Colonic mucosa (tissue), 4 donors: ENCODE measurements around the gene OSBP. TPM values are rescaled to one million over a fixed set of nuclear protein-coding genes. Genes with fewer than 3 reads are reported as not detected.
"Not testable (repeated sequence)": the region's sequence is repeated elsewhere in the genome, so short reads cannot be mapped to it uniquely, and the experiment has no call there.

Experiments
- DNase-seq: peaks from one replicate; pipeline ENCODE4 v3.0.0-alpha.2; 2020
- H3K27ac ChIP-seq: fragments of 200-600 bp; one replicate; pipeline ENCODE4 v1.8.0; 2021
- H3K27me3 ChIP-seq: fragments of 200-600 bp; one replicate; pipeline ENCODE4 v1.8.0; 2021
- H3K36me3 ChIP-seq: fragments of 200-600 bp; one replicate; pipeline ENCODE4 v1.8.0; 2021
- H3K4me1 ChIP-seq: fragments of 200-600 bp; one replicate; pipeline ENCODE4 v1.8.0; 2021; ENCODE audit warnings: mild to moderate bottlenecking
- H3K4me3 ChIP-seq: fragments of 200-600 bp; one replicate; pipeline ENCODE4 v1.8.0; 2021
- H3K9ac ChIP-seq, 2 donors: one replicate each; pipeline ENCODE4 v1.7.0; 2013; ENCODE audit warnings: control low read depth in 2 of 2, low read depth in 2 of 2, low read length in 2 of 2
- H3K9me3 ChIP-seq: fragments of 200-600 bp; one replicate; pipeline ENCODE4 v1.8.0; 2021
- CTCF ChIP-seq: fragments of 200-600 bp; IDR thresholded peaks from one replicate; pipeline ENCODE4 v1.8.0; 2022; ENCODE audit warnings: antibody characterized with exemption, mild to moderate bottlenecking
- intact Hi-C: fragments of 100-400 bp; cut with DNase I; formaldehyde crosslinking; loops from one replicate; pipeline ENCODE4 v1.14.1; 2022
- total RNA-seq, 2 donors: library from RNA; stranded (reverse); fragmentation: NEBNext Ultra II Directional in 1 of 2; extraction: Animal tissue kit (Norgen Biotek cat#: 25700) in 1 of 2; gene quantifications; one replicate each; pipeline ENCODE4 v1.2.1, GENCODE V29; 2021
- donor health status: healthy.
- donor health status: DM: no; HTN: no; CAD: no.
- donor health status: DM: no; HTN: no; CAD: no.

Gene OSBP
- total RNA-seq, 2 donors from 2014 or later, result 57.1 to 64.7 TPM

- H3K4me1 ChIP-seq, result no peaks in the 10 kb centered on the region
- no peaks in the 10 kb centered on the region for H3K27me3 ChIP-seq
- no peak for TF ChIP-seq CTCF
These were observed 67.3 kb downstream of the OSBP start for GRCh38 chr11:59548309-59548656.

GRCh38 chr11:59547605-59548308 is 67.8 kb downstream of the OSBP start:
- H3K4me1 ChIP-seq, H3K9ac ChIP-seq, DNase-seq, H3K9me3 ChIP-seq, H3K27ac ChIP-seq, H3K27me3 ChIP-seq, H3K4me3 ChIP-seq, H3K36me3 ChIP-seq, intact Hi-C loops: not testable (repeated sequence)

More at GRCh38 chr11:59548309-59548656, 67.3 kb downstream of the OSBP start:
- DNase-seq, result no peak
- Histone ChIP-seq H3K36me3 (no peaks in the 10 kb centered on the region), H3K4me3 (no peak overlapping the region), H3K27ac (no peak overlapping the region), H3K9ac (no peak overlapping the region), H3K9me3 (no peaks in the 10 kb centered on the region)
- intact Hi-C loops, result no loop called here

GRCh38 chr11:59545179-59546020 is 70.2 kb downstream of the OSBP start:
- intact Hi-C loops, result no loop called here
- Histone ChIP-seq H3K9me3 (no peaks in the 10 kb centered on the region), H3K4me3 (no peak overlapping the region), H3K36me3 (no peaks in the 10 kb centered on the region), H3K27me3 (no peaks in the 10 kb centered on the region), H3K4me1 (no peaks in the 10 kb centered on the region), H3K27ac (no peak overlapping the region), H3K9ac (no peak overlapping the region)
- no peak for DNase-seq
- TF ChIP-seq CTCF, result no peak

- no peaks in the 10 kb centered on the region for H3K9me3 ChIP-seq
- H3K4me1 ChIP-seq, result no peaks in the 10 kb centered on the region
- H3K27ac ChIP-seq, result no peak overlapping the region
- H3K9ac ChIP-seq, result no peak overlapping the region
- intact Hi-C loops, result no loop called here
- no peaks in the 10 kb centered on the region for H3K27me3 ChIP-seq
- no peak for DNase-seq
- no peak for TF ChIP-seq CTCF
- H3K36me3 ChIP-seq, result no peaks in the 10 kb centered on the region
- no peak overlapping the region for H3K4me3 ChIP-seq
These were observed 70.8 kb downstream of the OSBP start for GRCh38 chr11:59544869-59545178.

GRCh38 chr11:59543713-59544112 is 71.9 kb downstream of the OSBP start:
- H3K4me1 ChIP-seq, H3K9me3 ChIP-seq, H3K27me3 ChIP-seq, H3K36me3 ChIP-seq, H3K27ac ChIP-seq, DNase-seq, H3K9ac ChIP-seq, H3K4me3 ChIP-seq, intact Hi-C loops: not testable (repeated sequence)

- H3K27me3 ChIP-seq, result no peaks in the 10 kb centered on the region
- no peak for TF ChIP-seq CTCF
- H3K9ac ChIP-seq, result no peak overlapping the region
- H3K9me3 ChIP-seq, result no peaks in the 10 kb centered on the region
- DNase-seq, result no peak
- no peak overlapping the region for H3K4me3 ChIP-seq
- H3K36me3 ChIP-seq, result no peaks in the 10 kb centered on the region
- intact Hi-C loops, result no loop called here
- H3K4me1 ChIP-seq, result no peaks in the 10 kb centered on the region
- H3K27ac ChIP-seq, result no peak overlapping the region
These were observed 73.3 kb downstream of the OSBP start for GRCh38 chr11:59542142-59542810.
